HG02623 (cell line): ENCODE measurements around the gene PHC2.
"Not testable (repeated sequence)": the region's sequence is repeated elsewhere in the genome, so short reads cannot be mapped to it uniquely, and the experiment has no call there.

ENCODE experiments used
- ATAC-seq: cut with Tn5 transposase; IDR thresholded peaks from one replicate; pipeline ENCODE4 v1.9.1; 2021; ENCODE audit warnings: moderate library complexity; ENCODE audit not compliant: unreplicated experiment

Gene PHC2

GRCh38 chr1:33317354-33317753 is 113.5 kb downstream of the PHC2 start:
- ATAC-seq = no peak

GRCh38 chr1:33316601-33317000 is 114.3 kb downstream of the PHC2 start:
- no peak for ATAC-seq

GRCh38 chr1:33314416-33314815 is 116.5 kb downstream of the PHC2 start:
- ATAC-seq = no peak

GRCh38 chr1:33312413-33312749 is 118.5 kb downstream of the PHC2 start:
- no peak for ATAC-seq

GRCh38 chr1:33311706-33312412 is 119.0 kb downstream of the PHC2 start:
- ATAC-seq = no peak

GRCh38 chr1:33310702-33311101 is 120.2 kb downstream of the PHC2 start:
- ATAC-seq = no peak

GRCh38 chr1:33309351-33309750 is 121.5 kb downstream of the PHC2 start:
- not testable (repeated sequence) for ATAC-seq

GRCh38 chr1:33307494-33307864 is 123.4 kb downstream of the PHC2 start:
- ATAC-seq = no peak

- no peak for ATAC-seq
Measured at GRCh38 chr1:33306653-33307493, 124.0 kb downstream of the PHC2 start.

GRCh38 chr1:33305816-33306652 is 124.9 kb downstream of the PHC2 start:
- ATAC-seq = no peak

- no peak for ATAC-seq
Measured at GRCh38 chr1:33305016-33305415, 125.9 kb downstream of the PHC2 start.

- no peak for ATAC-seq
Measured at GRCh38 chr1:33302325-33302724, 128.6 kb downstream of the PHC2 start.

- no peak for ATAC-seq
Measured at GRCh38 chr1:33301273-33301984, 129.5 kb downstream of the PHC2 start.

GRCh38 chr1:33300673-33301072 is 130.2 kb downstream of the PHC2 start:
- ATAC-seq = no peak

- ATAC-seq = no peak
Measured at GRCh38 chr1:33299461-33300155, 131.3 kb downstream of the PHC2 start.

GRCh38 chr1:33298623-33299277 is 132.1 kb downstream of the PHC2 start:
- ATAC-seq = no peak

GRCh38 chr1:33297911-33298622 is 132.8 kb downstream of the PHC2 start:
- no peak for ATAC-seq

GRCh38 chr1:33296824-33297223 is 134.1 kb downstream of the PHC2 start:
- ATAC-seq = no peak

- no peak for ATAC-seq
Measured at GRCh38 chr1:33296082-33296458, 134.8 kb downstream of the PHC2 start.
